ENCODE measurements around the gene VWC2.

The VWC2 gene

DNA sequence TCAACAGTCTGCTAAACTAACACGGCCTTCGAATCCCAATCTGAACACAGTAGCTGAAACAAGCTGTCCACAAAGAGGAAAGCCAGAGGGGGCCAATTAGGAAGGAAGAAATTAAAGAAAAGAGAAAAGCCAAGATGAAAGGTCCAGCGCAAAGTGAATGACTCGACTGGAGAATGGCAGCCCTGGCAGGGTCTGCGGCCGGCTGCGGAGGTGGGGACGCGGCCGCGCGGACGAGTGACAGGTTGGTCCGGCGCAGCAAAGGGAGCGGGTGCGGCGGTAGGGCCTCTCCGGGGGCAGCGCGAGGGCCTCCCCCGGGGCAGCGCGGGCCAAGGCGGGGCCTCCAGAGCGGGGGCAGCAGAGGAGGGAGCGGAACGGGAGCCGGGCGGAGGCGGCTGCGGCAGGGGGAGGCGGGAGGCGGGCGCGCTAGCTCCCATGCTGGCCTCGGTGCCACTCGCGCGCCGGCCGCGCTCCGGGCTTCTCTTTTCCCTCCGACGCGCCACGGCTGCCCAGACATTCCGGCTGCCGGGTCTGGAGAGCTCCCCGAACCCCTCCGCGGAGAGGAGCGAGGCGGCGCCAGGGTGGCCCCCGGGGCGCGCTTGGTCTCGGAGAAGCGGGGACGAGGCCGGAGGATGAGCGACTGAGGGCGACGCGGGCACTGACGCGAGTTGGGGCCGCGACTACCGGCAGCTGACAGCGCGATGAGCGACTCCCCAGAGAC, at the start of gene VWC2:
VWC2 (plus strand) TSS at position 421 of the 718 bp plus-strand sequence. CDS start 1,798 bp downstream, outside the sequence.
- DNase-seq (ENCODE audit: low read depth): no peak
- H3K4me3 ChIP-seq (ENCODE audit: low read depth, low read length): no peak within 1 kb of the TSS
- TF ChIP-seq, protein P1, sequence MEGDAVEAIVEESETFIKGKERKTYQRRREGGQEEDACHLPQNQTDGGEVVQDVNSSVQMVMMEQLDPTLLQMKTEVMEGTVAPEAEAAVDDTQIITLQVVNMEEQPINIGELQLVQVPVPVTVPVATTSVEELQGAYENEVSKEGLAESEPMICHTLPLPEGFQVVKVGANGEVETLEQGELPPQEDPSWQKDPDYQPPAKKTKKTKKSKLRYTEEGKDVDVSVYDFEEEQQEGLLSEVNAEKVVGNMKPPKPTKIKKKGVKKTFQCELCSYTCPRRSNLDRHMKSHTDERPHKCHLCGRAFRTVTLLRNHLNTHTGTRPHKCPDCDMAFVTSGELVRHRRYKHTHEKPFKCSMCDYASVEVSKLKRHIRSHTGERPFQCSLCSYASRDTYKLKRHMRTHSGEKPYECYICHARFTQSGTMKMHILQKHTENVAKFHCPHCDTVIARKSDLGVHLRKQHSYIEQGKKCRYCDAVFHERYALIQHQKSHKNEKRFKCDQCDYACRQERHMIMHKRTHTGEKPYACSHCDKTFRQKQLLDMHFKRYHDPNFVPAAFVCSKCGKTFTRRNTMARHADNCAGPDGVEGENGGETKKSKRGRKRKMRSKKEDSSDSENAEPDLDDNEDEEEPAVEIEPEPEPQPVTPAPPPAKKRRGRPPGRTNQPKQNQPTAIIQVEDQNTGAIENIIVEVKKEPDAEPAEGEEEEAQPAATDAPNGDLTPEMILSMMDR (conservative IDR thresholded peaks at IDR 0.05; ENCODE audit: low read depth, low read length): no peak

GRCh38 chr7:49724071-49724470, 49.4 kb upstream of the VWC2 start:
- DNase-seq (ENCODE audit: low read depth): no peak
- TF ChIP-seq, protein P1 (conservative IDR thresholded peaks at IDR 0.05; ENCODE audit: low read depth, low read length): no peak
- no peak overlapping the region for H3K4me3 ChIP-seq (ENCODE audit: low read depth, low read length)

DNA sequence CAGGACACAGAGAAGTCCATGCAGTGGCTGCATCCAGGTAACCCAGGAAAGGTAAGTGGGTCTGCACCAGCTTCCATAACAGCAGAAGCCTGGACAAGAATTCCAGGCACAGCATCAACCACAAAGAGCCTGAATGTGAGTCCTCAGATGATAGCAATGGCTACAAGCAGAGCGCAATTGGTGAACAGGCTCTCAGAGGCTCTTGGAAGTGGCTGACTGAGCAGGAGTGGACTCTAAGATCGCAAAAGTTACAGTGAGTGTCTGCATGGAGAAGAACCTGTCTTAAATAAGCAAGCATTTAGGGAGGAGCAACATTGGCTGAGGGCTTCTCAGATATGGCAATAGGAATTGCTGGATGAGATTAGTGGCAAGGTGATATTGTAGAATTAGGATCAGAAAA, 41.6 kb upstream of the VWC2 start:
- DNase-seq (ENCODE audit: low read depth): no peak
- TF ChIP-seq, protein P1 (conservative IDR thresholded peaks at IDR 0.05; ENCODE audit: low read depth, low read length): no peak
- H3K4me3 ChIP-seq (ENCODE audit: low read depth, low read length): no peak overlapping the region

DNA sequence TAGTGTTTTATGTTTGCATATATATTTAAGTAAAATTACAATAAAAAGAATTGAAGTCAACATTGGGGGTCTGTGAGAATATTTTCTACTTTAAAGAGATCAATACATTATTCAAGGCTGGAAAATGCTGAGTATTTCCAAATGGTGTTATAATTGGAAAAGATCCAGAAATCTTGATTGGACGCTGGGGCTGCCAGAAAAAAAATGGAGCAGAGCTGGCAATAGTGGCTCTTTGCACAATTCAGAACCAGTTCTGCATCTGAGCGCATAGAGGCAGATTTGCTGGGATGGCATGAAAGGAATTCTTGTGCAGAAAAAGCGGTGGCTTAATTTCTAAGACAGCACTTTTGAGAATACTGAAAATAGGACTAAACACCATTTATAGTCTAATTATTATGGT, 10.8 kb upstream of the VWC2 start:
- DNase-seq (ENCODE audit: low read depth): no peak
- H3K4me3 ChIP-seq (ENCODE audit: low read depth, low read length): no peak overlapping the region
- TF ChIP-seq, protein P1 (conservative IDR thresholded peaks at IDR 0.05; ENCODE audit: low read depth, low read length): no peak

DNA sequence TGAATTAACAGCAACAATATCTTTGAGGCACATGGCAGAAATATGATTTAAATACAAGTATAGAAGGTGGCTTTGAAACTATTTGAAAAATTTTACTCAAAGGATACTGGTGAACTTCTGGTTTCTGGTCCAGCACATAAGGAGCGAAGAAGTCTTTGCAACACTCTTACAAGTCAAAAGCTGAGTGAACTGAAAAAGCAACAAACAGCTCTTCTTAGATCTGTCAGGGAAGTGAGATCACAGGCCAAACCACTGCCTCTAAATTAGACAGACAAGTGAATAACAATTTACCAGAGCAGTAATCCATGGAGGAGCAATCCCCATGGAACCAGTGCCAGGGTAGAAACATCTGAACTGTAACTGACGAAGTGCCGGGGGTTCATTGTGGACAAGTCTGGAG, 9.6 kb upstream of the VWC2 start:
- TF ChIP-seq, protein P1 (conservative IDR thresholded peaks at IDR 0.05; ENCODE audit: low read depth, low read length): no peak
- no peak overlapping the region for H3K4me3 ChIP-seq (ENCODE audit: low read depth, low read length)
- DNase-seq (ENCODE audit: low read depth): no peak

- TF ChIP-seq, protein P1 (conservative IDR thresholded peaks at IDR 0.05; ENCODE audit: low read depth, low read length): no peak
- DNase-seq (ENCODE audit: low read depth): no peak
Measured at GRCh38 chr7:49766966-49767365, 6.5 kb upstream of the VWC2 start.

GRCh38 chr7:49767719-49768118, 5.7 kb upstream of the VWC2 start:
- TF ChIP-seq, protein P1 (conservative IDR thresholded peaks at IDR 0.05; ENCODE audit: low read depth, low read length): no peak
- H3K4me3 ChIP-seq (ENCODE audit: low read depth, low read length): no peak overlapping the region
- no peak for DNase-seq (ENCODE audit: low read depth)

More at GRCh38 chr7:49766966-49767365, 6.5 kb upstream of the VWC2 start:
- no peak overlapping the region for H3K4me3 ChIP-seq (ENCODE audit: low read depth, low read length)
